Measurements from ENCODE around the gene ZNF662.

The ZNF662 gene

DNA sequence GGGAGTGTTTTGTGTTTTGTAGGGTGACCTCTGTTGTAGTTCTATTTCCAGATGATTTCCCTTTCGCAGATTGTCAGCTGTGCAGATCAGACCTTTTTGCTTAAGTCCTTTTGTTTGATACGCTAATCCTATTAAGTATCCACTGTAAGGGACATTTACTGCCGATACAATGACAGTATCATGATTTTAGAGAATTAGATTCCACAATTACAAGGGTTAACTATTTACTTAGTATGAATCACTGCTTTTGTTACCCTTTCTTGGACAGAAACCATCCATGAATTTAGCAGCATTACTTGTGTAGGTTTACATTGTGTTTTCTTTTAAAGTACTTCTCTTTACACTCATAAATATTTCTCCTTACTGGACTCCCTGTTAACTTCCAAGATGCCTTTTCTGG, 31.4 kb downstream of the ZNF662 start:
- Mint-ChIP-seq H3K36me3 (ENCODE audit: low read depth) (no peaks in the 10 kb centered on the region), H3K27me3 (no peaks in the 10 kb centered on the region), H3K4me1 (ENCODE audit: low read depth) (peaks cover 24% of the 10 kb centered on the region), H3K27ac (no peak overlapping the region), H3K9me3 (no peaks in the 10 kb centered on the region), H3K4me3 (no peak overlapping the region)
- no peak for DNase-seq

DNA sequence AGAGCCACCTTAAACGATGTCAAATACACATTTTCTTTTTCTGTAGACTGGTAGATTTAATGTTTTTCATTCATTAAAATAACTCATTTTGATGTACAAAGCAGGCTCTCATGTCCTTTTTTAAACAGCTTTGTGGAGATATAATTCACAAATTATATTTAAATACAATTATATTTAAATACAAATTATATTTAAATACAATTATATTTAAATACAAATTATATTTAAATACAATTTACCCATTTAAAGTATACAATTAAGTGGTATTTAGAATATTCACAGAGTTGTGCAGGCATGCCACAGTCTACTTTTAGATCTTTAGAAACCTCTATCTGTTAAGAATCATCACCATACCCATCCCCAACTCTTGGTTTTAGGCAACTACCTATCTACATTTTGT, 36.8 kb downstream of the ZNF662 start:
- H3K27ac Mint-ChIP-seq = no peak overlapping the region
- H3K4me3 Mint-ChIP-seq = no peak overlapping the region
- DNase-seq = no peak
- no peaks in the 10 kb centered on the region for H3K9me3 Mint-ChIP-seq
- no peaks in the 10 kb centered on the region for H3K36me3 Mint-ChIP-seq (ENCODE audit: low read depth)
- peaks cover 5% of the 10 kb centered on the region for H3K27me3 Mint-ChIP-seq
- H3K4me1 Mint-ChIP-seq (ENCODE audit: low read depth) = no peaks in the 10 kb centered on the region

DNA sequence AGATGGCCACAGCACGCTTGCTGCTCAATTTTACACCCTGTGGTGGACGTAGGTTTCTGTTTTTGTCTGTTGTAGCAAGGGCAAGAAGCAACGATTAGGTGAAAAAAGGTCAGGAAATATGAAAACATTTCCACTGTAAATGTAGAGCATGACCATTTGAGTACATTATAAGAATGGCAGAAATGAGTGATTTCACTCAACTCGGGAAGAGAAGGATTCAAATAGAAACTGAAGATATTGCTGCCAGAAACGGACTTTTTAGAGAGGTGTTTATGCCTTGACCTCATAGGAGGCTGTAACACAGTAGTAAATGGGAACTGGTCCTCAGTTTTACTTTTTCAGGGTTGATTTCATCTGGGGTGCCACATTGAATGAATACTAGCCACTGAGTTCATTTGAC, 40.1 kb downstream of the ZNF662 start:
- Mint-ChIP-seq H3K36me3 (ENCODE audit: low read depth) (no peaks in the 10 kb centered on the region), H3K9me3 (no peaks in the 10 kb centered on the region), H3K27me3 (peaks cover 5% of the 10 kb centered on the region), H3K4me1 (ENCODE audit: low read depth) (no peaks in the 10 kb centered on the region), H3K4me3 (no peak overlapping the region), H3K27ac (no peak overlapping the region)
- no peak for DNase-seq

DNA sequence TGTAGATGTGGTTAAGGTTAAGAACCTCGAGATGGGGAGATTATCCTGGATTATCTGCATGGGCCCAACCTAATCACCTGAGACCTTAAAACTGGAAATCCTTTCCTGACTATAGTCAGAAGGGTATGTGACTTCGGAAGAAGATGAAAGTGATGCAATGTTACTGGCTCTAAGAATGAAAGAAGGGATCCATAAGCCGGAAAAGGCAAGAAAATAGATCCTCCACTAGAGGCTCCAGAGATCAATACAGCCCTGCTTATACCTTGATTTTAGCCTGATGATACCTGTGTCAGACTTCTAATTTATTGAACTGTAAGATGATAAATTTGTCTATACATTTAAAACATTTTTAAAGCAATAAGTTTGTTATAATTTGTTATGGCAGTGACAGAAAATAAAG, 51.6 kb downstream of the ZNF662 start:
- DNase-seq = no peak
- H3K9me3 Mint-ChIP-seq = peaks cover 7% of the 10 kb centered on the region
- H3K27ac Mint-ChIP-seq = no peak overlapping the region
- no peak overlapping the region for H3K4me3 Mint-ChIP-seq
- H3K36me3 Mint-ChIP-seq (ENCODE audit: low read depth) = no peaks in the 10 kb centered on the region
- peaks cover 4% of the 10 kb centered on the region for H3K27me3 Mint-ChIP-seq
- H3K4me1 Mint-ChIP-seq (ENCODE audit: low read depth) = peaks cover 4% of the 10 kb centered on the region

DNA sequence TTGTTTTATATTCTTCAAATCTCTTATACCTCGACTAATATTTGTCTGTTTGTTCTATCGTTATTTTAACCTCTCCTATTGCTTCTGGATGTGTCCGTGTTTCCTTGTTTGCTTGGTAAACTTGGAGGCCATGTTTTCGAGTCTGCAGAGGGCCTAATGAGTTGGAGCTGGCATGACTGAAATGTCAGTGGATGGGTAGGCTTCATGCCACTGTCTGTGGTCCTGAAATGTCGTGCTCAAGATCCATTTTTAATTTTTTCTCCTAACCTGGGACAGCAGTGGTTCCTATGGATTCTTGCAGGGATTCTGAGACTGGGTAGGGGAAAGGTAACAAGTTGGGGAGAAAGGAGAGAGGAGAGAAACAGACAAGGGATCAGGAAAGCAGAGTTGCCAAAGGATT, 54.3 kb downstream of the ZNF662 start:
- peaks cover 2% of the 10 kb centered on the region for H3K9me3 Mint-ChIP-seq
- no peak overlapping the region for H3K4me3 Mint-ChIP-seq
- no peaks in the 10 kb centered on the region for H3K36me3 Mint-ChIP-seq (ENCODE audit: low read depth)
- no peak for DNase-seq
- H3K27ac Mint-ChIP-seq = no peak overlapping the region
- H3K4me1 Mint-ChIP-seq (ENCODE audit: low read depth) = peaks cover 21% of the 10 kb centered on the region
- no peaks in the 10 kb centered on the region for H3K27me3 Mint-ChIP-seq

DNA sequence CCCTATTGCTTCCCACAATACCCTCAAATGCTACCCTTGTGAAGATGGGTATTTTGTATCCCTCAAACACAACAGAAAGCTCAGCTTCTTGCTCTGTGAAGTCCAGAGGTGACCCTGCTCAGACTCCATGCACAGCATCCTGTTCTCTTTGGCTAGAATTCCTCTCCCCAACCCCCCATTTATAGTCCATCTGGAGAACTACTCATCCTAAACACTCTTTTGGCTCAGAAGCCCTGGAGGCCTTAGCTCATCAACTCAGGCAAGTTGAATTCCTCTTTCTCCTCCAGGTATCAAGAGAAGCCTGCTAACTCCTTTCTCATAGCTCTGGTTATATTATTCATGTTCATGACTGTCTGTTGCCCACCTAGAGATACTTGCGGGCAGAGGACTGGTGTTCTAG, 54.8 kb downstream of the ZNF662 start:
- H3K4me1 Mint-ChIP-seq (ENCODE audit: low read depth) = peaks cover 23% of the 10 kb centered on the region
- no peaks in the 10 kb centered on the region for H3K36me3 Mint-ChIP-seq (ENCODE audit: low read depth)
- H3K27ac Mint-ChIP-seq = no peak overlapping the region
- H3K27me3 Mint-ChIP-seq = no peaks in the 10 kb centered on the region
- no peak overlapping the region for H3K4me3 Mint-ChIP-seq
- H3K9me3 Mint-ChIP-seq = no peaks in the 10 kb centered on the region
- no peak for DNase-seq

GRCh38 chr3:42961633-42962032, 55.7 kb downstream of the ZNF662 start:
- Mint-ChIP-seq H3K27ac (no peak overlapping the region), H3K27me3 (no peaks in the 10 kb centered on the region), H3K9me3 (no peaks in the 10 kb centered on the region), H3K4me1 (ENCODE audit: low read depth) (peaks cover 23% of the 10 kb centered on the region), H3K36me3 (ENCODE audit: low read depth) (no peaks in the 10 kb centered on the region), H3K4me3 (no peak overlapping the region)
- no peak for DNase-seq

GRCh38 chr3:42963269-42963668, 57.3 kb downstream of the ZNF662 start:
- H3K4me1 Mint-ChIP-seq (ENCODE audit: low read depth) = peaks cover 23% of the 10 kb centered on the region
- H3K4me3 Mint-ChIP-seq = no peak overlapping the region
- H3K27me3 Mint-ChIP-seq = no peaks in the 10 kb centered on the region
- H3K9me3 Mint-ChIP-seq = no peaks in the 10 kb centered on the region
- H3K27ac Mint-ChIP-seq = no peak overlapping the region
- no peak for DNase-seq
- no peaks in the 10 kb centered on the region for H3K36me3 Mint-ChIP-seq (ENCODE audit: low read depth)

DNA sequence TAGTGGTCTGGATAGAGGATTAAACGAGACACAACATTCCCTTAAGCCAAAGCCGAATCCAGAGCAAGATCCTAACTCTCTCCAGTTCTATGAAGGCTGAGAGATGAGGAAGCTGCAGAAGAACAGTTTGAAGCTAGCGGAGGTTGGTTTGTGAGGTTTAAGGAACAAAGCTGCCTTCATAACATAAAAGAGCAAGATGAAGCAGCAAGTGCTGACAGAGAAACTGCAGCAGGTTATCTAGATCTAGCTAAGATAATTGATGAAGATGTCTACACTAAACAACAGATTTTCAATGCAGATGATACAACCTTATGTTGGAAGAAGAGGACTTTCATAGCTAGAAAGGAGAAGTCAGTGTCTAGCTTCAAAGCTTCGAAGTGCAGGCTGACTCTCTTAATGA, 58.3 kb downstream of the ZNF662 start:
- DNase-seq = no peak
- H3K4me3 Mint-ChIP-seq = no peak overlapping the region
- H3K9me3 Mint-ChIP-seq = no peaks in the 10 kb centered on the region
- no peaks in the 10 kb centered on the region for H3K27me3 Mint-ChIP-seq
- H3K4me1 Mint-ChIP-seq (ENCODE audit: low read depth) = peaks cover 23% of the 10 kb centered on the region
- H3K36me3 Mint-ChIP-seq (ENCODE audit: low read depth) = no peaks in the 10 kb centered on the region
- H3K27ac Mint-ChIP-seq = no peak overlapping the region
